Measurements from ENCODE around the gene SNTG2.
"Not testable (repeated sequence)": the region's sequence is repeated elsewhere in the genome, so short reads cannot be mapped to it uniquely, and the experiment has no call there.

SNTG2 gene

GRCh38 chr2:1387954-1388725 lies 437.5 kb downstream of the SNTG2 start:
- not testable (repeated sequence) for H3K4me3 Mint-ChIP-seq

DNA sequence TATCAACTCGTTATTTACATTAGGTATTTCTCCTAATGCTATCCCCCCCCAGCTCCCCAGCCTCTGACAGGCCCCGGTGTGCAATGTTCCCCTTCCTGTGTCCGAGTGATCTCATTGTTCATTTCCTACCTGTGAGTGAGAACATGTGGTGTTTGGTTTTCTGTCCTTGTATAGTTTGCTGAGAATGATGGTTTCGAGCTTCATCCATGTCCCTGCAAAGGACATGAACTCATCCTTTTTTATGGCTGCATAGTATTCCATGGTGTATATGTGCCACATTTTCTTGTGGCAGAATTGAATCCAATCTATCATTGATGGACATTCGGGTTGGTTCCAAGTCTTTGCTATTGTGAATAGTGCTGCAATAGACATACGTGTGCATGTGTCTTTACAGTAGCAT lies 439.5 kb downstream of the SNTG2 start:
- ATAC-seq: not testable (repeated sequence)

More at GRCh38 chr2:1387954-1388725, 437.5 kb downstream of the SNTG2 start:
- not testable (repeated sequence) for H3K36me3 Mint-ChIP-seq; H3K4me1 Mint-ChIP-seq; H3K9me3 Mint-ChIP-seq; DNase-seq (ENCODE audit: low spot score in 2 of 2); ATAC-seq; H3K27ac Mint-ChIP-seq

GRCh38 chr2:1393321-1393720 lies 442.7 kb downstream of the SNTG2 start:
- DNase-seq (ENCODE audit: low spot score in 2 of 2) (no peak), ATAC-seq (no peak)
- H3K4me1 Mint-ChIP-seq: no peaks in the 10 kb centered on the region
- H3K36me3 Mint-ChIP-seq: no peaks in the 10 kb centered on the region
- H3K4me3 Mint-ChIP-seq: no peak overlapping the region
- H3K9me3 Mint-ChIP-seq: no peaks in the 10 kb centered on the region
- H3K27ac Mint-ChIP-seq: no peak overlapping the region

More for the DNA sequence above, 439.5 kb downstream of the SNTG2 start:
- H3K27ac Mint-ChIP-seq; H3K9me3 Mint-ChIP-seq; DNase-seq (ENCODE audit: low spot score in 2 of 2); H3K36me3 Mint-ChIP-seq; H3K4me1 Mint-ChIP-seq; H3K4me3 Mint-ChIP-seq: not testable (repeated sequence)

- Mint-ChIP-seq H3K27ac (no peak overlapping the region), H3K36me3 (no peaks in the 10 kb centered on the region), H3K4me3 (no peak overlapping the region), H3K4me1 (no peaks in the 10 kb centered on the region), H3K9me3 (no peaks in the 10 kb centered on the region)
- no peak for ATAC-seq
- DNase-seq (ENCODE audit: low spot score in 2 of 2): no peak
Measured at GRCh38 chr2:1394709-1395408, 444.2 kb downstream of the SNTG2 start.

DNA sequence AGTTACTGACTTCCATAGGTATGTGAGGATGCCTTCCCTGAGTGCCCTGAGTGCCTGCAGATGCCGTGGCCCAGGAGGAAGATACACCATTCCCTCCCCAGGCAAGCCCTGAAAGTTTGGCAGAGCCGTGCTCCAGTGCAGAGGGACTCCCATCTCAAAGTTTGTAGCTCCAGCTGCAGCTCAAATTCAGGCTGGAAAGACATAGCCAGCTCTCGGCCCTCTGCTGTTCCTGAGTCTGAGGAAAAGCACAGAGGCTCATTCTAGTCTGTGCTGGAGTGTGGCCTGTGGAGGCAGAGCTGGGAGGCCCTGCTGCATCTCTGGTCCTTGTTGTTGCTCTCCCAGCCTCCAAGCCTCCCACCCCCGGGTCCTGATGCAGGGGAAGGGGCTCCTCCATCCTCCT lies 446.7 kb downstream of the SNTG2 start:
- H3K9me3 Mint-ChIP-seq: peaks cover 3% of the 10 kb centered on the region
- DNase-seq (ENCODE audit: low spot score in 2 of 2) (no peak), ATAC-seq (no peak)
- no peak overlapping the region for H3K27ac Mint-ChIP-seq
- H3K4me3 Mint-ChIP-seq: no peak overlapping the region
- no peaks in the 10 kb centered on the region for H3K36me3 Mint-ChIP-seq
- no peaks in the 10 kb centered on the region for H3K4me1 Mint-ChIP-seq

DNA sequence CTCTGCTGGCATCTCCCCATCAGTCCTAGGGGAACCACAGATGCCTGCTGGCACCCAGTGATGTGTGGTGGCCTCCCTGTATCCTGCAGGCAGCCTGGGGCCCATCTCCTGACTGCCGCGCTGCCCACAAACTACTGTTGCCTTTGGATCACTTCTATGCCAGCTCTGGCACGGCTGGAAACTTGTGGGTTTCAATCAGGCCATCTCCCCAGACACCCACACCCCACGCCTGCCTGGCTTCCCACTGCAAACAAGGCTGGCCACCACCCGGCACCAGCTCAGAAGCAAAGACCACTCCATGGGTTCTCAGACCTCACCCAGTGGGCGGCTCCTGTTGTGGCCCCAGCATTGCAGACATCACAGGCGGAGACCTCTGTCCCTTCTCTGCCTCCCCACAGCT lies 447.5 kb downstream of the SNTG2 start:
- DNase-seq (ENCODE audit: low spot score in 2 of 2) (no peak), ATAC-seq (no peak)
- peaks cover 4% of the 10 kb centered on the region for H3K9me3 Mint-ChIP-seq
- H3K4me1 Mint-ChIP-seq: no peaks in the 10 kb centered on the region
- no peak overlapping the region for H3K27ac Mint-ChIP-seq
- H3K4me3 Mint-ChIP-seq: no peak overlapping the region
- no peaks in the 10 kb centered on the region for H3K36me3 Mint-ChIP-seq

DNA sequence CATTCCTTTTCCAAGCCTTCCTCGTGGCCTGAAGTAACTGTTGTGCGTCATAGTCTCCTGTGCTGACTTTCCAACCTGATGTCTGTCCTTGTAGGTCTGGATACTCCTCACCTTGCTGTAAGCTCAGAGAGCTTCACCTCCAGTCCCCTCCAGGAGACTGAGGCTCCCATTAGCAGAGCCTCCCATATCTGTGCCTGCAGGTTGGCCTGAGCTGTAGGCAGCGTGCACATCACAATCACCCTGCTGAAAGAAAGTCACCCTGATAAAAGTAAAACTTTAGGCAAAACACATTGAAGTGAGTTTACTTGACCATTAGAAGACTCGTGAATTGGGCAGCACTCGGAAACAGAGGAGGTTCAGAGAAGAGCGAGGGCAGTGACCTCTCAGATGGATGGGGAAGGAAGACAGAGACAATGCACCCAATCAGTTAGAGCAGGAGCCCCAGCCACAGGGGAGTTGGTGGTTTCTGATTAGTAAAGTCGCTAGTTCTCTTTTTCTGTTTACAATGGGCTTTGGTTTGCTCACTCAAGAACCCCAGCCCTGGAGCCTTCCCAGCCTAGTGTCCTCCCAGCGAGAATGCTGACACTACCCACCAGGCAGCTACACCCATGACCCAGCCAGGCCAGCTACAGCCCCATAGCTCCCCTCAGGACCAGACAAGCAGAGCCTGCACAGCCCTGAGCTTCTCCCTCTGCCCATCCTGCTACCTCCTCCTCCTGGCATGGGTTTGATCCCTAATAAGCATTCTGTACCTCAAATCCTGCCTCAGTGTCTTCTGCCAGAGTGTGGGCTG lies 450.5 kb downstream of the SNTG2 start:
- no peaks in the 10 kb centered on the region for H3K4me1 Mint-ChIP-seq

DNA sequence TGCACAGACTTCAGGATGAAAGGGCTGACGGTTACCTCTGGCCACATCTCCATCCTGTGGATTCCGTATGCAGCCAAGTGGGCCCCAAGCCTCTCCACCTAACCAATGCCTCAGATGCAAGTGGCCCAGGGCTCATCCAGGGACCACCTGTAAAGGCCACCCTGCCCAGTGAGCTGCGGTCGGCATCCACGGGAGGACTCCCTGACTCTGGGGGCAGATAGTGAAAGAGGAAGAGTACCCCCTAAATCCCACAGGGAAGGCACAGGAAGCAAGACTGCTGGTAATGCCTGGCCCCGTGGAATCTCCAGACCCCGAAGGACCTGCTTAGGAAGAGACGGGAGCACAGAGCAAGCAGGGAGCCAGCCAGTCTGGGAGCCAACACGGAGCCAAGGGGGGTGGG lies 451.4 kb downstream of the SNTG2 start:
- no peaks in the 10 kb centered on the region for H3K36me3 Mint-ChIP-seq
- no peak for DNase-seq (ENCODE audit: low spot score in 2 of 2)
- no peak for ATAC-seq
- no peak overlapping the region for H3K27ac Mint-ChIP-seq
- H3K9me3 Mint-ChIP-seq: peaks cover 4% of the 10 kb centered on the region
- no peaks in the 10 kb centered on the region for H3K4me1 Mint-ChIP-seq
- H3K4me3 Mint-ChIP-seq: no peak overlapping the region

More for the DNA sequence above, 450.5 kb downstream of the SNTG2 start:
- Mint-ChIP-seq H3K4me3 (no peak overlapping the region), H3K27ac (no peak overlapping the region), H3K36me3 (no peaks in the 10 kb centered on the region), H3K9me3 (peaks cover 4% of the 10 kb centered on the region)
- ATAC-seq: no peak
- DNase-seq (ENCODE audit: low spot score in 2 of 2): no peak

DNA sequence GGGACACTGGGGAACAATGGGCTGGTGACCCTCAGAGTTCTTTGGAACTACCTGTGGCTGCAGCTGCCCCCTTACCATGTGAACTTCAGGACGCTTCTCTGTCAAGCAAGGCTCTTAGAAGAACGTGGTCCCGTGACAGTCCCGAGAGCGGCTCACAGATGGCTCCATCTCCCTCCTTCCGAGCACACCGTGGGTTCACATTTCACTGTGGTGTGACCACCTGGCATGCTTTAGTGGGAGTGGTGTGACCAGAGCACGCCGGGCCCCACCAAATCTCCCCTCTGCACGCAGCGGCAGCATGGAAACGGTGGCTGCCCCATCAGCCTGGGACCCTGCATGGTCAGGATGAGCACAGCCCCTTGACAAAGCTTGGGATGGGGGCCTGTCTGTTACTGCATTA lies 452.9 kb downstream of the SNTG2 start:
- DNase-seq (ENCODE audit: low spot score in 2 of 2) (no peak), ATAC-seq (no peak)
- Mint-ChIP-seq H3K4me3 (no peak overlapping the region), H3K4me1 (no peaks in the 10 kb centered on the region), H3K36me3 (no peaks in the 10 kb centered on the region), H3K9me3 (peaks cover 4% of the 10 kb centered on the region), H3K27ac (no peak overlapping the region)

- Mint-ChIP-seq H3K9me3 (peaks cover 4% of the 10 kb centered on the region), H3K27ac (no peak overlapping the region)
Measured at GRCh38 chr2:1405124-1405523, 454.5 kb downstream of the SNTG2 start.

DNA sequence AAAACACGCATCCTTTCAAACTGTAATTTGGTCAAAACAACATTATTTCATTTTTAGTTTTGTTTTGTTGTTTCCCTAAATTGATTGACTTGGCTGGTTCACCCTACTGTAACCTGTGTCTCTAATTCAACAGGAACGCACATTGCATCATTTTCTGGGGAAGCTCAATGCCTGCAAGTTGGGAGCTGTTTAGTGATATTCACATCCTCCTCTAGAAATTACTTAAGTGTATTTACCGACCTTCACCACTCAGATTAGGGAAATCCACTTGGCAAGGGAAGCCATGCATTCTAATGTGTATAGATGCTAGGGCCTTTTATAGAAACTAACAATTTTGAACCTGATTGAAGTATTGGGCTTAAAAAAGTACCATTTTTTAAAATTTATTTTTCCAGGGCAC lies 455.3 kb downstream of the SNTG2 start:
- Mint-ChIP-seq H3K4me3 (no peak overlapping the region), H3K27ac (no peak overlapping the region), H3K36me3 (no peaks in the 10 kb centered on the region), H3K9me3 (peaks cover 4% of the 10 kb centered on the region), H3K4me1 (no peaks in the 10 kb centered on the region)
- ATAC-seq: no peak
- DNase-seq (ENCODE audit: low spot score in 2 of 2): no peak

More at GRCh38 chr2:1405124-1405523, 454.5 kb downstream of the SNTG2 start:
- DNase-seq (ENCODE audit: low spot score in 2 of 2) (no peak), ATAC-seq (no peak)
- no peaks in the 10 kb centered on the region for H3K4me1 Mint-ChIP-seq
- no peaks in the 10 kb centered on the region for H3K36me3 Mint-ChIP-seq
- H3K4me3 Mint-ChIP-seq: no peak overlapping the region

- Mint-ChIP-seq H3K4me1 (no peaks in the 10 kb centered on the region), H3K36me3 (no peaks in the 10 kb centered on the region), H3K4me3 (no peak overlapping the region), H3K9me3 (peaks cover 4% of the 10 kb centered on the region), H3K27ac (no peak overlapping the region)
- DNase-seq (ENCODE audit: low spot score in 2 of 2) (no peak), ATAC-seq (no peak)
Measured at GRCh38 chr2:1406434-1406833, 455.8 kb downstream of the SNTG2 start.

GRCh38 chr2:1407950-1408675 lies 457.5 kb downstream of the SNTG2 start:
- DNase-seq (ENCODE audit: low spot score in 2 of 2): no peak
- Mint-ChIP-seq H3K36me3 (no peaks in the 10 kb centered on the region), H3K4me1 (no peaks in the 10 kb centered on the region), H3K4me3 (no peak overlapping the region), H3K27ac (no peak overlapping the region), H3K9me3 (no peaks in the 10 kb centered on the region)
- ATAC-seq: no peak

DNA sequence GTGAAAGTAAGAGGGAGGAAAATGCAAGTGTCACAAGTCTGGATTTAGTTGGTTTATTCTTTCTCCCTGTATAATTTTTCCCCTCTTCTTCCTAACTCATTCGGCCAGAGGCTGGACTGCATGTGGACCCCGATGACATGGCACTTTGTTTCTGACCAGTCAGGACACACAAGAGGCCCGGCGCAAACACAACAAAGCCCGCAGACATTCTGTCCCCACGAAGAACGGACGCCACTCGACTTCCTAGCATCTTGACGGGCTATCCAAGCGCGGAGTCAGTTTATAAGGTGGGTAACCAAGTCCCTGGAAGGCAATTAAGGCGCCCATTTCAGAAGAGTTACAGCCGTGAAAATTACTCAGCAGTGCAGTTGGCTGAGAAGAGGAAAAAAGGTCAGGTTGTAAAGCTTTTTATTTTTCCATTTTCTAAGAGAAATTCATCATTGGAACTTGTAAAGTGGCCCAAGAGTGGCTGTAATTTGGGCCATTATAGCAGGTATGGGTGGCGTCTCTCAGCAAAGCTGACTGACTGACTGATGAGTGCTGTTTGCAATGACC lies 462.6 kb downstream of the SNTG2 start, which contains the start of gene TPO:
Gene TPO, plus strand, starts transcription at position 308 of the 555 bp plus-strand sequence. CDS start 946 bp downstream, outside the sequence.
- DNase-seq (ENCODE audit: low spot score in 2 of 2) (no peak), ATAC-seq (no peak)
- Mint-ChIP-seq H3K9me3 (no peaks in the 10 kb centered on the region), H3K4me3 (no peak within 1 kb of the TSS), H3K36me3 (no peaks in the 10 kb centered on the region), H3K27ac (no peak within 1 kb of the TSS), H3K4me1 (no peaks in the 10 kb centered on the region)

DNA sequence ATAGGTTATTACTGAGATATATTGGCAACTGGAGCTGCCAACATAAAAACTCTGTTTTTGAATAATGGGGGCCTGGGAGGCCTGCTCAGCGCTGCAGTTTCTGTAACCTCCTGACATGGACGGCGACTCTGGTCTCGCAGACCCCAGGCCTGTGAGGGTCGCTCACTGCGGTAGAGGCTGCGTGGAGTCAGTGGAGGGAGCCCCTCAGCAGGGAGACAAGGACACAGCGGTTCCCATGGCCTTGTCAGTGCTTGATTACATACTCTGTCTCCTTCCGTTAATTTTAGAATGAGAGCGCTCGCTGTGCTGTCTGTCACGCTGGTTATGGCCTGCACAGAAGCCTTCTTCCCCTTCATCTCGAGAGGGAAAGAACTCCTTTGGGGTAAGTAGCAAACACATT lies 463.5 kb downstream of the SNTG2 start:
- Mint-ChIP-seq H3K4me3 (no peak overlapping the region), H3K4me1 (no peaks in the 10 kb centered on the region), H3K27ac (no peak overlapping the region), H3K9me3 (no peaks in the 10 kb centered on the region), H3K36me3 (no peaks in the 10 kb centered on the region)
- no peak for DNase-seq (ENCODE audit: low spot score in 2 of 2)
- ATAC-seq: no peak
